ENCODE measurements around the gene HMGCS1. TPM values are rescaled to one million over a fixed set of nuclear protein-coding genes. Genes with fewer than 3 reads are reported as not detected.
"Not testable (repeated sequence)": the region's sequence is repeated elsewhere in the genome, so short reads cannot be mapped to it uniquely, and the experiment has no call there.

Gene HMGCS1
- total RNA-seq, 1 donor from 2014 or later = 78.6 TPM

DNA sequence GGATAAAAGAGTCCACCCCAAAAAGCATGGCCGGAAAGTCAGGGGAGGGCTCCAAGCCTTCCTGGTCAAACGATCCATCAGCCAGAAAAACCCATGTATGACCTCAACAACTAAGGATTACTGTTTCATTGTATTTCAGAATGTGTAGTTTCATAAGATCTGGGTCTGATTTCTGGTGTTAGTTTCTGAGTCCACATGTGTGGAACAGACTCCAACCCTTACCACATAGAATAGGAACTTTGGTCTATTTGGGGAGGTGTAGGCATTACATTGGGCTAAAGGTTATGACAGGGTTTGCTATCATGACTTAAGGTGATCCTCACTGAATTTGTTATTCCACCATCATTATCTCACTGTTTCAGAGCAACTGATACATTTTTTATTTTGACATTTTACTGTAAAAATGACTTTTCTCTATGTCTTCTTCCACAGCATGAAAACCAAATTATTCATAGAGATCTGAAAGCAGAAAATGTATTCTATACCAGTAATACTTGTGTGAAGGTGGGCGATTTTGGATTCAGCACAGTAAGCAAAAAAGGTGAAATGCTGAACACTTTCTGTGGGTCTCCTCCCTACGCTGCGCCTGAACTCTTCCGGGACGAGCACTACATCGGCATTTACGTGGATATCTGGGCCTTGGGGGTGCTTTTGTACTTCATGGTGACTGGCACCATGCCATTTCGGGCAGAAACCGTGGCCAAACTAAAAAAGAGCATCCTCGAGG is 33.5 kb downstream of the HMGCS1 start:
- intact Hi-C loops (cut with micrococcal nuclease) = no loop called here

DNA sequence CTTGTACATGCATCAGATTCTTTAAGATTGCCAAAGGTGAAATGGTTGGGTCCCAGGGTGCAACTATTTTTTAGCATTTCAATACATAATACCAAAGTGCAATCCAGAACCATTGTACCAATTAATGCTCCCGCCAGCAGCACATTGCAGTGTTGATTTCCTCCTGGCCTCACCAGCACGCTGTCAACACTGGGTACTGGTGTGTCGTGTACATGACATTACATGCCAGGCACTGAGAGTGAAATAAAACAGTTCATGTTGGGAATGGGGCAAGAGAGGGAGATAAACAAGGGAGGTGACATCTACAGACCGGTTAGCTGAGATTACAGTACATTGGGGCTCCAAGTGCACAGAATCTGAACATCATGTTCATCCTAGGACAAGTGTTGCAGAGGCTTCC is 37.8 kb downstream of the HMGCS1 start:
- intact Hi-C loops (cut with micrococcal nuclease) = no loop called here

DNA sequence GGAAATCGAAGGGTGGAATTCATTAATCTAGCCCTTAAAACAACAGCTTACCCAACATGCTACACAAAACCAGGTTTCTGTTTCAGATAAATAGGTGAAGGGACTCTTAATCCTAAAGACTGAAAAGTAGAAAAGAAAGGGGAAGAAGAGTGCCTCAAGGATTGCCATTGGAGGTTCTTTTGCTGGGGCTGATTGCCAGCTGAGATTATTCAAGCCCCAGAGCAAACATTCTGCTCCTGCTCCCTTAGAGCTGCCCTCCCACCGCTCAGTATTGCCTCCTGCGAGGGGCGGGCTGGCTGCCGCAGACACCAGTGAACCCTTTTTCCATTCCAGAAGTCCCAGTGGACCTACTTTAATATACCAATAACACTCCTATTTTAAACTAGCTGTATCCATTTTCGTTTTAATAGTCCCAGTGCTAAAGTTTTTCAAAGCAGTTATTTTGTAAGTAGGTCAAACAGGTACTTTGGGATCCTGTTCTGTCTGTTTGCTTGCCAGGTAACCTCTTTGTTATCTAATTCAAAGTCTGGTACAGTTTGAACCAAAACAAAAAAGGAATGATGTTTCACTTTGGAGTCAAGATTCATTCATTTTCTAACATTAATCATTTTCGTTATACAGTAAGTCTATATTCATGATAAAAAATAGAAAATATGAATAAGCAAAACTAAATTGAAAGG is 38.6 kb downstream of the HMGCS1 start:
- intact Hi-C loops (cut with micrococcal nuclease) = no loop called here

GRCh38 chr5:43273552-43273951 is 39.7 kb downstream of the HMGCS1 start:
- intact Hi-C loops (cut with micrococcal nuclease) = no loop called here

- intact Hi-C loops (cut with micrococcal nuclease) = no loop called here
Measured at GRCh38 chr5:43270645-43271044, 42.6 kb downstream of the HMGCS1 start.

GRCh38 chr5:43268188-43268820 is 44.9 kb downstream of the HMGCS1 start:
- intact Hi-C loops (cut with micrococcal nuclease) = no loop called here

DNA sequence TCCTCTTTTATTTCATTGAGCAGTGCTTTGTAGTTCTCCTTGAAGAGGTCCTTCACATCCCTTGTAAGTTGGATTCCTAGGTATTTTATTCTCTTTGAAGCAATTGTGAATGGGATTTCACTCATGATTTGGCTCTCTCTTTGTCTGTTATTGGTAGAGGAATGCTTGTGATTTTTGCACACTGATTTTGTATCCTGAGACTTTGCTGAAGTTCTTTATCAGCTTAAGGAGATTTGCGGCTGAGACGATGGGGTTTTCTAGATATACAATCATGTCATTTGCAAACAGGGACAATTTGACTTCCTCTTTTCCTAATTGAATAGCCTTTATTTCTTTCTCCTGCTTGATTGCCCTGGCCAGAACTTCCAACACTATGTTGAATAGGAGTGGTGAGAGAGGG is 50.9 kb downstream of the HMGCS1 start:
- intact Hi-C loops (cut with micrococcal nuclease) = not testable (repeated sequence)

GRCh38 chr5:43258116-43258515 is 55.1 kb downstream of the HMGCS1 start:
- intact Hi-C loops (cut with micrococcal nuclease) = no loop called here

GRCh38 chr5:43256261-43256966 is 56.8 kb downstream of the HMGCS1 start:
- intact Hi-C loops (cut with micrococcal nuclease) = no loop called here

- intact Hi-C loops (cut with micrococcal nuclease) = no loop called here
Measured at GRCh38 chr5:43255704-43256103, 57.5 kb downstream of the HMGCS1 start.

- intact Hi-C loops (cut with micrococcal nuclease) = no loop called here
Measured at GRCh38 chr5:43251754-43252153, 61.5 kb downstream of the HMGCS1 start.

- intact Hi-C loops (cut with micrococcal nuclease) = no loop called here
Measured at GRCh38 chr5:43245724-43246385, 67.4 kb downstream of the HMGCS1 start.

- intact Hi-C loops (cut with micrococcal nuclease) = no loop called here
Measured at GRCh38 chr5:43244823-43245565, 68.2 kb downstream of the HMGCS1 start.

GRCh38 chr5:43243270-43243669 is 69.9 kb downstream of the HMGCS1 start:
- intact Hi-C loops (cut with micrococcal nuclease) = no loop called here

GRCh38 chr5:43242196-43242595 is 71.0 kb downstream of the HMGCS1 start:
- intact Hi-C loops (cut with micrococcal nuclease) = no loop called here

Other genes starting within 250 kb of the HMGCS1 start
- 50.7 and 56.3 TPM in 2 replicates for gene ZNF131, start 192.5 kb downstream of the HMGCS1 start, total RNA-seq
- gene NIM1K, start 121.2 kb downstream of the HMGCS1 start, total RNA-seq = 0.34 and 0.77 TPM in 2 replicates
- 15.2 and 16.4 TPM in 2 replicates for gene CCL28, start 99.0 kb upstream of the HMGCS1 start, total RNA-seq
- 14.6 and 16.9 TPM in 2 replicates for gene TMEM267, start 170.5 kb upstream of the HMGCS1 start, total RNA-seq
- 7.9 and 8.0 TPM in 2 replicates for gene C5orf34, start 201.7 kb upstream of the HMGCS1 start, total RNA-seq
- 37.1 and 41.3 TPM in 2 replicates for gene PAIP1, start 243.7 kb upstream of the HMGCS1 start, total RNA-seq

Measured in T-helper 2 cell treated with Interferon-gamma antibody and Interleukin-4, amounts not matched to agents 100 ng/mL and 5 ng/mL, for 36 hours (primary cell).